B cell (primary cell): ENCODE measurements around the gene GCNT2.

ENCODE experiments used
- EZH2 ChIP-seq: IDR thresholded peaks from 2 replicates; pipeline ENCODE4 v1.6.1; 2012; ENCODE audit warnings: borderline replicate concordance, low read depth, mild to moderate bottlenecking, moderate library complexity, low read length; ENCODE audit not compliant: insufficient read depth, poor library complexity, severe bottlenecking
- TF ChIP-seq, protein P1 (sequence below): fragments of 200-600 bp; IDR thresholded peaks from one replicate; pipeline ENCODE4 v1.8.0; 2022; ENCODE audit warnings: antibody characterized with exemption, mild to moderate bottlenecking

DNA sequence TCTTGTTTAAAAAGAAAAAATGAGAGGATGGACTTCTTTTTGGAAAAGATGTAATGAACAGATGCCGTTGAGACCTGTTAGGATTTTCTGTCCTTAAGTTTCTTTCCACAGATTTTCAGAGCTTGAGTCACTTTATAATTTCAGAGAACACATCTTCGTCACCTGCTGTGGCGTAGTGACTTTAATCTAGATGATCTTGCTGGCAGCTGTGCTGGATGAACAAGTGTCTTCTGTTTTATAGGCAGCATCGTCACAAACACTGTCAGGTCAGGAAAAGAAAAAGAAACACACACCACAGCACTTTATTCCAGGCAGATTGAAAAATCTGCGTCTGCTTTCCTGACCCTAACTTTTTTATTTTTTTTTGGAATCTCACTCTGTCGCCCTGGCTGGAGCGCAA, 35.7 kb upstream of the GCNT2 start:
- TF ChIP-seq, protein P1, sequence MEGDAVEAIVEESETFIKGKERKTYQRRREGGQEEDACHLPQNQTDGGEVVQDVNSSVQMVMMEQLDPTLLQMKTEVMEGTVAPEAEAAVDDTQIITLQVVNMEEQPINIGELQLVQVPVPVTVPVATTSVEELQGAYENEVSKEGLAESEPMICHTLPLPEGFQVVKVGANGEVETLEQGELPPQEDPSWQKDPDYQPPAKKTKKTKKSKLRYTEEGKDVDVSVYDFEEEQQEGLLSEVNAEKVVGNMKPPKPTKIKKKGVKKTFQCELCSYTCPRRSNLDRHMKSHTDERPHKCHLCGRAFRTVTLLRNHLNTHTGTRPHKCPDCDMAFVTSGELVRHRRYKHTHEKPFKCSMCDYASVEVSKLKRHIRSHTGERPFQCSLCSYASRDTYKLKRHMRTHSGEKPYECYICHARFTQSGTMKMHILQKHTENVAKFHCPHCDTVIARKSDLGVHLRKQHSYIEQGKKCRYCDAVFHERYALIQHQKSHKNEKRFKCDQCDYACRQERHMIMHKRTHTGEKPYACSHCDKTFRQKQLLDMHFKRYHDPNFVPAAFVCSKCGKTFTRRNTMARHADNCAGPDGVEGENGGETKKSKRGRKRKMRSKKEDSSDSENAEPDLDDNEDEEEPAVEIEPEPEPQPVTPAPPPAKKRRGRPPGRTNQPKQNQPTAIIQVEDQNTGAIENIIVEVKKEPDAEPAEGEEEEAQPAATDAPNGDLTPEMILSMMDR = no peak
- no peak for TF ChIP-seq EZH2
